H1 (cell line): Measurements from ENCODE around the gene SRF. TPM values are rescaled to one million over a fixed set of nuclear protein-coding genes. Genes with fewer than 3 reads are reported as not detected.

Experiments used
- CTCF ChIA-PET: fragments of 300-600 bp; sonication (Branson Sonifier 250); formaldehyde crosslinking; loops from one replicate; lab custom pipeline; 2021; ENCODE audit not compliant: partially characterized antibody; lab: Charles Lee
- POLR2A ChIA-PET: fragments of 300-600 bp; sonication (Branson Sonifier 250); formaldehyde crosslinking; loops from one replicate; lab custom pipeline; 2021; ENCODE audit warnings: inconsistent platforms; ENCODE audit not compliant: partially characterized antibody; lab: Charles Lee
- DNase-seq, 2 experiments: peaks; one replicate each; pipeline versions ENCODE4 v3.0.0 to v3.0.0-alpha.2; 2010 to 2022; ENCODE audit warnings: low spot score in 2 of 2, low read depth in 1 of 2, mixed read lengths in 1 of 2
- FAIRE-seq: peaks from 2 replicates; lab custom pipeline; 2011; peaks lifted over from hg19 to GRCh38; lab: Jason Lieb, UNC
- H2AFZ ChIP-seq: 2 replicates; pipeline ENCODE4 v1.8.1; 2012; ENCODE audit warnings: low read length, inconsistent platforms
- H2AK5ac ChIP-seq: 2 replicates; pipeline ENCODE4 v1.6.1; 2013; ENCODE audit warnings: low read depth, low read length
- H2BK120ac ChIP-seq: replicated peaks from 2 replicates; pipeline ENCODE3; 2013; ENCODE audit warnings: low read depth, low read length, inconsistent platforms
- H2BK12ac ChIP-seq: 2 replicates; pipeline ENCODE4 v1.6.1; 2013; ENCODE audit warnings: low read depth, low read length
- H2BK15ac ChIP-seq: 2 replicates; pipeline ENCODE4 v1.6.1; 2013; ENCODE audit warnings: low read length
- H2BK20ac ChIP-seq: 2 replicates; pipeline ENCODE4 v1.6.1; 2013; ENCODE audit warnings: low read length
- H2BK5ac ChIP-seq: 2 replicates; pipeline ENCODE4 v1.6.1; 2013; ENCODE audit warnings: low read depth, low read length
- H3K14ac ChIP-seq: 2 replicates; pipeline ENCODE4 v1.6.1; 2013; ENCODE audit warnings: inconsistent platforms; ENCODE audit not compliant: insufficient read length
- H3K18ac ChIP-seq: 2 replicates; pipeline ENCODE4 v1.6.1; 2013; ENCODE audit warnings: low read length; ENCODE audit errors: extremely low read depth
- H3K23ac ChIP-seq: 2 replicates; pipeline ENCODE4 v1.6.1; 2013; ENCODE audit warnings: inconsistent platforms; ENCODE audit not compliant: insufficient read length
- H3K23me2 ChIP-seq: 2 replicates; pipeline ENCODE4 v1.6.1; 2013; ENCODE audit warnings: low read depth, low read length
- H3K27ac ChIP-seq: 2 replicates; pipeline ENCODE4 v1.6.1; 2011; ENCODE audit warnings: low read depth, low read length, inconsistent platforms
- H3K27me3 ChIP-seq, 4 experiments: replicated peaks in 1 of 4; 1 replicate in 1 of 4; 2 replicates in 3 of 4; pipeline versions ENCODE4 v1.6.1 to v1.8.1; 2011 to 2013; ENCODE audit warnings: low read length in 3 of 4, mild to moderate bottlenecking in 3 of 4, inconsistent platforms in 2 of 4, mixed read lengths in 2 of 4, moderate library complexity in 1 of 4; ENCODE audit not compliant: control insufficient read depth in 3 of 4, insufficient read depth in 3 of 4; ENCODE audit errors: extremely low read depth in 1 of 4
- H3K36me3 ChIP-seq, 4 experiments: 2 replicates each; pipeline versions ENCODE4 v1.6.1 to v1.8.1; 2011 to 2013; ENCODE audit warnings: mild to moderate bottlenecking in 4 of 4, low read length in 3 of 4, moderate library complexity in 2 of 4, control low read depth in 1 of 4, inconsistent platforms in 1 of 4; ENCODE audit not compliant: insufficient read depth in 4 of 4, control insufficient read depth in 2 of 4
- H3K4ac ChIP-seq: replicated peaks from 2 replicates; pipeline ENCODE3; 2013; ENCODE audit warnings: low read length, low read depth, mixed read lengths, inconsistent platforms; ENCODE audit not compliant: insufficient read length
- H3K4me1 ChIP-seq, 4 experiments: replicated peaks in 1 of 4; 1 replicate in 1 of 4; 2 replicates in 3 of 4; pipeline versions ENCODE4 v1.6.1 to v1.8.1; 2011 to 2013; ENCODE audit warnings: low read length in 3 of 4, inconsistent platforms in 2 of 4, mixed read lengths in 1 of 4; ENCODE audit not compliant: insufficient read depth in 4 of 4, control insufficient read depth in 3 of 4
- H3K4me2 ChIP-seq, 2 experiments: 2 replicates each; pipeline versions ENCODE4 v1.6.1 to v1.8.1; 2011 to 2013; ENCODE audit warnings: low read depth in 2 of 2, low read length in 2 of 2, control low read depth in 1 of 2, inconsistent platforms in 1 of 2, mild to moderate bottlenecking in 1 of 2; ENCODE audit not compliant: insufficient read depth in 1 of 2
- H3K4me3 ChIP-seq, 4 experiments: fragments of 200-600, 300-600 bp in 1 of 4; sonication (generic), shearing (Covaris generic), sonication (Bioruptor Twin) in 1 of 4; 2 replicates each; pipeline versions ENCODE4 v1.5.1 to v1.8.1; 2011 to 2016; ENCODE audit warnings: low read length in 4 of 4, low read depth in 3 of 4, control low read depth in 2 of 4, inconsistent platforms in 2 of 4, mild to moderate bottlenecking in 2 of 4, mixed read lengths in 1 of 4, moderate library complexity in 1 of 4; ENCODE audit not compliant: insufficient read depth in 2 of 4; ENCODE audit errors: extremely low read depth in 1 of 4
- H3K56ac ChIP-seq: replicated peaks from 2 replicates; pipeline ENCODE3; 2013; ENCODE audit warnings: low read depth, mild to moderate bottlenecking, mixed read lengths, low read length, inconsistent platforms; ENCODE audit not compliant: insufficient read length
- H3K79me1 ChIP-seq: 2 replicates; pipeline ENCODE4 v1.6.1; 2013; ENCODE audit warnings: low read depth, low read length, control low read depth
- H3K79me2 ChIP-seq, 2 experiments: 2 replicates each; pipeline versions ENCODE4 v1.6.1 to v1.8.1; 2012 to 2013; ENCODE audit warnings: low read length in 2 of 2, mild to moderate bottlenecking in 2 of 2, inconsistent platforms in 1 of 2; ENCODE audit not compliant: insufficient read depth in 2 of 2, control insufficient read depth in 1 of 2
- H3K9ac ChIP-seq, 4 experiments: replicated peaks in 1 of 4; 1 replicate in 1 of 4; 2 replicates in 3 of 4; pipeline versions ENCODE4 v1.6.1 to v1.8.1; 2011 to 2013; ENCODE audit warnings: low read depth in 3 of 4, low read length in 3 of 4, control low read depth in 2 of 4, mild to moderate bottlenecking in 2 of 4, moderate library complexity in 2 of 4, inconsistent platforms in 1 of 4; ENCODE audit errors: extremely low read depth in 1 of 4
- H3K9me3 ChIP-seq, 2 experiments: 2 replicates each; pipeline versions ENCODE4 v1.6.1 to v1.8.1; 2012 to 2013; ENCODE audit warnings: mild to moderate bottlenecking in 2 of 2, moderate library complexity in 2 of 2, control low read depth in 1 of 2, inconsistent platforms in 1 of 2, low read depth in 1 of 2, low read length in 1 of 2, mixed read lengths in 1 of 2; ENCODE audit not compliant: insufficient read depth in 2 of 2
- H4K20me1 ChIP-seq, 2 experiments: replicated peaks in 1 of 2; 2 replicates each; pipeline versions ENCODE3 to v1.8.1; 2011 to 2013; ENCODE audit warnings: inconsistent platforms in 2 of 2, low read length in 2 of 2, mild to moderate bottlenecking in 1 of 2; ENCODE audit not compliant: insufficient read depth in 2 of 2, control insufficient read depth in 1 of 2
- H4K5ac ChIP-seq: 2 replicates; pipeline ENCODE4 v1.6.1; 2013; ENCODE audit warnings: low read length, low read depth, mixed read lengths, inconsistent platforms; ENCODE audit not compliant: insufficient read length
- H4K8ac ChIP-seq: 2 replicates; pipeline ENCODE4 v1.8.0; 2013; ENCODE audit warnings: mild to moderate bottlenecking, moderate library complexity, low read length, inconsistent platforms; ENCODE audit not compliant: insufficient read depth; ENCODE audit errors: extremely low read depth
- H4K91ac ChIP-seq: replicated peaks from 2 replicates; pipeline ENCODE3; 2013; ENCODE audit warnings: low read length, mixed read lengths, inconsistent platforms; ENCODE audit not compliant: insufficient read length
- JUN ChIP-seq: IDR thresholded peaks from 2 replicates; pipeline ENCODE4 v1.6.1; 2011; ENCODE audit warnings: low read depth, mild to moderate bottlenecking, improper control_type of control experiment, low read length
- POU5F1 ChIP-seq: IDR thresholded peaks from 2 replicates; pipeline ENCODE4 v1.6.1; 2011; ENCODE audit warnings: low read depth, mild to moderate bottlenecking, low read length, moderate library complexity
- RXRA ChIP-seq: IDR thresholded peaks from 2 replicates; pipeline ENCODE4 v1.6.1; 2011; ENCODE audit warnings: low read depth, mild to moderate bottlenecking, low read length, moderate library complexity; ENCODE audit not compliant: insufficient read depth
- WGBS, 2 experiments: shearing (Covaris generic) in 1 of 2; methylation state at CpG; one replicate each; pipeline versions ENCODE4 v1.1.6 to v1.1.7; 2013 to 2015; ENCODE audit warnings: low lambda C conversion rate in 2 of 2, mixed read lengths in 2 of 2, inconsistent platforms in 1 of 2, low coverage in 1 of 2, missing lambda C conversion rate in 1 of 2; ENCODE audit not compliant: insufficient replicate concordance in 2 of 2, insufficient coverage in 1 of 2, insufficient read length in 1 of 2; ENCODE audit errors: extremely low coverage in 1 of 2, missing lambda C conversion rate in 1 of 2; 5-methylcytosine and 5-hydroxymethylcytosine counted together
- polyA plus RNA-seq, 7 experiments: library from polyadenylated mRNA; depleted of rRNA in 3 of 7; stranded (reverse) in 5 of 7; unstranded in 2 of 7; fragments of >200 nt in 5 of 7; fragments of 200-250 nt in 2 of 7; gene quantifications; 1 replicate in 5 of 7; 2 replicates in 1 of 7; 4 replicates in 1 of 7; pipeline versions ENCODE4 v1.2.1 to v1.2.3, GENCODE V29; 2011 to 2013; ENCODE audit warnings: missing spikeins in 2 of 7, mixed read lengths in 2 of 7
- total RNA-seq: library from RNA; stranded (reverse); fragmentation: NEBNext Ultra II Directional; extraction: Animal tissue kit (Norgen Biotek cat#: 25700); gene quantifications from 2 replicates; pipeline ENCODE4 v1.2.1, GENCODE V29; 2021

The SRF gene
- total and polyA plus RNA-seq, 2 of the 8 experiments (the other 6 are each of a cell fraction or from before 2014, with no cell fraction given), result 49.0 to 69.5 TPM

- no peaks in the 10 kb centered on the region for H3K79me2 ChIP-seq
- DNase-seq, result no peak
- H2BK120ac ChIP-seq, result no peak overlapping the region
- no peak overlapping the region for H3K4ac ChIP-seq
- ChIA-PET CTCF (interaction anchor here (1.1 kb wide), 1 partner anchor 121 kb away, joined by 3 read pairs; the partner anchor contains the start of gene CRIP3), POLR2A (interaction anchor here (1.0 to 1.4 kb wide), 2 partner anchors 16 to 25 kb away, joined by 3 to 6 read pairs; no protein-coding TSS in a partner anchor)
- FAIRE-seq, result no peak
- 88% methylated on average over 7 of the region's 7 CpGs; no CpG with 5 or more reads in 1 of the 2 experiments for WGBS, 2 experiments
- H2BK20ac ChIP-seq, result no peak overlapping the region
- no peaks in the 10 kb centered on the region; a peak in 1 of 7 replicates for H3K27me3 ChIP-seq
- no peak overlapping the region for H3K18ac ChIP-seq
- H3K23ac ChIP-seq, result no peak overlapping the region
- H3K27ac ChIP-seq, result no peak overlapping the region
- no peak overlapping the region for H2AFZ ChIP-seq
- no peaks in the 10 kb centered on the region for H4K20me1 ChIP-seq
- no peaks in the 10 kb centered on the region for H3K9me3 ChIP-seq
- H3K56ac ChIP-seq, result no peak overlapping the region
- no peak overlapping the region for H4K5ac ChIP-seq
- H2BK15ac ChIP-seq, result no peak overlapping the region
- no peak overlapping the region for H2BK12ac ChIP-seq
- no peak overlapping the region for H3K4me3 ChIP-seq
- H3K4me2 ChIP-seq, result no peak overlapping the region
- no peaks in the 10 kb centered on the region for H3K4me1 ChIP-seq
- no peaks in the 10 kb centered on the region for H3K79me1 ChIP-seq
- H3K23me2 ChIP-seq, result peaks cover 2% of the 10 kb centered on the region; the same call in 1 of the 2 replicates
- no peak overlapping the region for H4K91ac ChIP-seq
- no peak overlapping the region for H3K9ac ChIP-seq
- H2BK5ac ChIP-seq, result no peak overlapping the region
- peaks cover 0 to 3% (median 0%) of the 10 kb centered on the region in 4 experiments; a peak in 1 of 8 replicates for H3K36me3 ChIP-seq
- H4K8ac ChIP-seq, result no peak overlapping the region
- H2AK5ac ChIP-seq, result no peak overlapping the region
- H3K14ac ChIP-seq, result no peak overlapping the region
- TF ChIP-seq JUN (no peak), RXRA (no peak), POU5F1 (no peak)
Measured at GRCh38 chr6:43187821-43188220, 16.8 kb downstream of the SRF start.
